GM21390 (cell line): ENCODE data around the gene PIP5KL1.

Experiments
- ATAC-seq: cut with Tn5 transposase; IDR thresholded peaks from one replicate; pipeline ENCODE4 v1.9.1; 2021; ENCODE audit not compliant: unreplicated experiment

PIP5KL1 gene

GRCh38 chr9:127950513-127951289 lies 20.1 kb upstream of the PIP5KL1 start:
- ATAC-seq: no peak

- ATAC-seq: no peak
Observed at GRCh38 chr9:127949827-127950512, 19.4 kb upstream of the PIP5KL1 start.

GRCh38 chr9:127947841-127948710 lies 17.5 kb upstream of the PIP5KL1 start:
- ATAC-seq: no peak

GRCh38 chr9:127946728-127947127 lies 16.2 kb upstream of the PIP5KL1 start:
- no peak for ATAC-seq

- no peak for ATAC-seq
Observed at GRCh38 chr9:127945942-127946341, 15.4 kb upstream of the PIP5KL1 start.

- no peak for ATAC-seq
Observed at GRCh38 chr9:127945338-127945737, 14.8 kb upstream of the PIP5KL1 start.

- no peak for ATAC-seq
Observed at GRCh38 chr9:127944586-127945218, 14.1 kb upstream of the PIP5KL1 start.

- ATAC-seq: peak; percentile 68
Observed at GRCh38 chr9:127943731-127944144, 13.2 kb upstream of the PIP5KL1 start.

GRCh38 chr9:127943011-127943662 lies 12.6 kb upstream of the PIP5KL1 start:
- no peak for ATAC-seq

GRCh38 chr9:127942216-127943010 lies 11.8 kb upstream of the PIP5KL1 start:
- ATAC-seq: no peak

- no peak for ATAC-seq
Observed at GRCh38 chr9:127941961-127942215, 11.3 kb upstream of the PIP5KL1 start.

- no peak for ATAC-seq
Observed at GRCh38 chr9:127941062-127941960, 10.7 kb upstream of the PIP5KL1 start.

GRCh38 chr9:127940593-127940992 lies 10.0 kb upstream of the PIP5KL1 start:
- ATAC-seq: no peak

- no peak for ATAC-seq
Observed at GRCh38 chr9:127938298-127938690, 7.7 kb upstream of the PIP5KL1 start.

GRCh38 chr9:127937388-127938297 lies 7.1 kb upstream of the PIP5KL1 start, which contains the start of gene DPM2:
Gene DPM2 (minus strand): TSS chr9:127937854. CDS start chr9:127937820, 34 bp downstream.
- ATAC-seq: peak; percentile 94

- ATAC-seq: no peak
Observed at GRCh38 chr9:127937056-127937387, 6.4 kb upstream of the PIP5KL1 start.

GRCh38 chr9:127936347-127936852 lies 5.8 kb upstream of the PIP5KL1 start:
- no peak for ATAC-seq

GRCh38 chr9:127935765-127936221 lies 5.2 kb upstream of the PIP5KL1 start:
- ATAC-seq: no peak
